HepG2 (cell line): Measurements from ENCODE around the gene ATRNL1. TPM values are rescaled to one million over a fixed set of nuclear protein-coding genes. Genes with fewer than 3 reads are reported as not detected.

Experiments used
- ATAC-seq: fragments of 200-7000 bp; cut with Tn5 transposase; 3 replicates; pipeline ENCODE4 v1.9.1; 2020; ENCODE audit warnings: mild to moderate bottlenecking, moderate library complexity
- BruUV-seq: library from RNA; stranded (reverse); fragments of 400-500 nt; replicated peaks from 2 replicates; lab custom pipeline; 2021; lab: Mats Ljungman, UMichigan
- CTCF ChIA-PET: fragments of 300-600 bp; formaldehyde crosslinking; extraction: SDS; loops from one replicate; lab custom pipeline; 2021; ENCODE audit warnings: low total read pairs, inconsistent platforms, low intra/inter-chr PET ratio; lab: Yijun Ruan, JAX
- POLR2A ChIA-PET: fragments of 350-600 bp; sonication (Branson Sonifier 250); formaldehyde crosslinking; loops from one replicate; lab custom pipeline; 2020; ENCODE audit warnings: antibody characterized with exemption, inconsistent platforms; lab: Yijun Ruan, JAX
- DNase-seq: peaks from one replicate; pipeline ENCODE4 v3.0.0-alpha.2; 2015; ENCODE audit warnings: low spot score
- FAIRE-seq: peaks from 3 replicates; lab custom pipeline; 2011; peaks lifted over from hg19 to GRCh38; lab: Jason Lieb, UNC
- H2AFZ ChIP-seq: one replicate; pipeline ENCODE4 v1.6.1; 2011; ENCODE audit warnings: low read length, inconsistent platforms
- H3K27ac ChIP-seq: fragments of 300-600 bp; 3 replicates; pipeline ENCODE4 v1.8.0; 2011; ENCODE audit warnings: mixed run types, mild to moderate bottlenecking, mixed read lengths, low read length, inconsistent platforms; ENCODE audit not compliant: insufficient read depth; ENCODE audit errors: extremely low read length
- H3K27me3 ChIP-seq, 2 experiments: fragments of 200-600 bp in 1 of 2; 2 replicates in 1 of 2; 3 replicates in 1 of 2; pipeline versions ENCODE4 v1.6.0 to v1.8.0; 2011; ENCODE audit warnings: low read length in 2 of 2, mild to moderate bottlenecking in 2 of 2, moderate library complexity in 2 of 2, inconsistent platforms in 1 of 2; ENCODE audit not compliant: insufficient read depth in 2 of 2, control insufficient read depth in 1 of 2
- H3K36me3 ChIP-seq, 2 experiments: fragments of 200-600 bp in 1 of 2; replicated peaks in 1 of 2; 2 replicates in 1 of 2; 3 replicates in 1 of 2; pipeline versions ENCODE4 v1.5.1 to v1.8.0; 2011; ENCODE audit warnings: low read length in 2 of 2, inconsistent platforms in 1 of 2; ENCODE audit not compliant: insufficient read depth in 2 of 2, control insufficient read depth in 1 of 2
- H3K4me1 ChIP-seq: 2 replicates; pipeline ENCODE4 v1.5.1; 2012; ENCODE audit warnings: low read length, inconsistent platforms; ENCODE audit not compliant: insufficient read depth
- H3K4me2 ChIP-seq: 2 replicates; pipeline ENCODE4 v1.6.0; 2011; ENCODE audit warnings: low read depth, low read length, inconsistent platforms
- H3K4me3 ChIP-seq, 3 experiments: fragments of 200-600 bp in 1 of 3; sonication (generic), shearing (Covaris generic) in 1 of 3; replicated peaks in 1 of 3; 2 replicates each; pipeline ENCODE4 v1.5.1; 2011 to 2016; ENCODE audit warnings: low read length in 3 of 3, inconsistent platforms in 2 of 3, low read depth in 2 of 3, mild to moderate bottlenecking in 2 of 3, control low read depth in 1 of 3, mixed read lengths in 1 of 3; ENCODE audit not compliant: insufficient read depth in 1 of 3
- H3K79me2 ChIP-seq: one replicate; pipeline ENCODE4 v1.6.1; 2011; ENCODE audit warnings: low read length, inconsistent platforms; ENCODE audit not compliant: insufficient read depth
- H3K9ac ChIP-seq: 2 replicates; pipeline ENCODE4 v1.6.0; 2011; ENCODE audit warnings: mild to moderate bottlenecking, low read depth, low read length, inconsistent platforms; ENCODE audit not compliant: insufficient read depth
- H3K9me3 ChIP-seq: 2 replicates; pipeline ENCODE4 v1.5.1; 2012; ENCODE audit warnings: mild to moderate bottlenecking, low read length
- H4K20me1 ChIP-seq: 2 replicates; pipeline ENCODE4 v1.6.0; 2011; ENCODE audit warnings: inconsistent platforms, mild to moderate bottlenecking, low read length, moderate library complexity; ENCODE audit not compliant: insufficient read depth
- ASH2L ChIP-seq: fragments of 300-600, 200-600 bp; sonication (generic); IDR thresholded peaks from 2 replicates; pipeline ENCODE4 v1.7.0; 2017; ENCODE audit warnings: low read depth, mild to moderate bottlenecking, moderate library complexity, mixed read lengths, low read length; ENCODE audit not compliant: insufficient read length
- HNF1A ChIP-seq, 2 experiments: sonication (generic) in 1 of 2; formaldehyde crosslinking in 1 of 2; IDR thresholded peaks; 2 replicates each; pipeline versions ENCODE4 v1.4.0 to v1.6.1; 2016 to 2020; ENCODE audit warnings: borderline replicate concordance in 1 of 2, low read depth in 1 of 2, mild to moderate bottlenecking in 1 of 2, missing genetic modification reagents in 1 of 2
- MED1 ChIP-seq: sonication (generic); formaldehyde crosslinking; IDR thresholded peaks from 2 replicates; pipeline ENCODE4 v1.4.0; 2020; ENCODE audit warnings: missing genetic modification reagents
- MXI1 ChIP-seq: IDR thresholded peaks from 3 replicates; pipeline ENCODE4 v1.6.1; 2012; ENCODE audit warnings: low read depth, low read length, inconsistent platforms, borderline replicate concordance
- RBAK ChIP-seq: sonication (generic); formaldehyde crosslinking; IDR thresholded peaks from 2 replicates; pipeline ENCODE4 v1.5.1; 2020; ENCODE audit warnings: mild to moderate bottlenecking, missing genetic modification reagents
- RFX3 ChIP-seq: IDR thresholded peaks from 2 replicates; pipeline ENCODE4 v1.6.1; 2016; ENCODE audit warnings: missing biosample characterization, missing genetic modification reagents
- SIX4 ChIP-seq: sonication (generic); formaldehyde crosslinking; IDR thresholded peaks from 2 replicates; pipeline ENCODE4 v1.4.0; 2020; ENCODE audit warnings: missing genetic modification reagents
- SMAD1 ChIP-seq: sonication (generic); formaldehyde crosslinking; IDR thresholded peaks from 2 replicates; pipeline ENCODE4 v1.4.0; 2020; ENCODE audit warnings: missing genetic modification reagents, low read depth, mild to moderate bottlenecking, borderline replicate concordance
- SUZ12 ChIP-seq: fragments of 150-350 bp; IDR thresholded peaks from 2 replicates; pipeline ENCODE4 v1.6.1; 2014; ENCODE audit warnings: low read depth, low read length
- TBP ChIP-seq: sonication (generic); formaldehyde crosslinking; IDR thresholded peaks from 2 replicates; pipeline ENCODE4 v1.5.0; 2020; ENCODE audit warnings: missing genetic modification reagents
- TFAP4 ChIP-seq: sonication (generic); IDR thresholded peaks from 2 replicates; pipeline ENCODE4 v1.6.1; 2016; ENCODE audit warnings: low read depth, borderline replicate concordance
- ZBTB7A ChIP-seq: sonication (generic); formaldehyde crosslinking; IDR thresholded peaks from 2 replicates; pipeline ENCODE4 v1.8.0; 2022; ENCODE audit warnings: mild to moderate bottlenecking, missing genetic modification reagents
- ZNF160 ChIP-seq: sonication (generic); formaldehyde crosslinking; IDR thresholded peaks from 2 replicates; pipeline ENCODE4 v1.8.0; 2022; ENCODE audit warnings: mild to moderate bottlenecking, inconsistent platforms, missing genetic modification reagents
- ZNF382 ChIP-seq: sonication (generic); formaldehyde crosslinking; IDR thresholded peaks from 2 replicates; pipeline ENCODE4 v1.5.0; 2020; ENCODE audit warnings: missing genetic modification reagents, mild to moderate bottlenecking, borderline replicate concordance
- ZNF567 ChIP-seq: sonication (generic); formaldehyde crosslinking; IDR thresholded peaks from 2 replicates; pipeline ENCODE4 v1.8.1; 2023; ENCODE audit warnings: mild to moderate bottlenecking, missing genetic modification reagents, borderline replicate concordance
- ZNF790 ChIP-seq: sonication (generic); formaldehyde crosslinking; IDR thresholded peaks from 2 replicates; pipeline ENCODE4 v1.8.0; 2022; ENCODE audit warnings: missing genetic modification reagents, mild to moderate bottlenecking, borderline replicate concordance
- ZZZ3 ChIP-seq: sonication (generic); formaldehyde crosslinking; IDR thresholded peaks from 2 replicates; pipeline ENCODE4 v1.4.0; 2020; ENCODE audit warnings: missing genetic modification reagents, mild to moderate bottlenecking, borderline replicate concordance
- WGBS: methylation state at CpG from one replicate; pipeline ENCODE4 v1.1.6; 2017; ENCODE audit warnings: low lambda C conversion rate; 5-methylcytosine and 5-hydroxymethylcytosine counted together
- in situ Hi-C: cut with HindIII; loops from 2 replicates; pipeline ENCODE4 v1.10.0; 2017; ENCODE audit warnings: low pct_unique_long_range_greater_than_20kb; ENCODE audit not compliant: extremely low pct_ligation_motif_present
- intact Hi-C: fragments of 100-400 bp; cut with micrococcal nuclease; formaldehyde crosslinking; loops from one replicate; pipeline ENCODE4 v1.10.0; 2022; ENCODE audit not compliant: unreplicated experiment
- polyA plus RNA-seq, 8 experiments: library from polyadenylated mRNA; depleted of rRNA in 3 of 8; stranded (reverse) in 7 of 8; unstranded in 1 of 8; fragments of >200 nt; fragmentation: Illumina TruSeq in 4 of 8; extraction: Trizol in 4 of 8; gene quantifications; 2 replicates each; pipeline versions ENCODE4 v1.2.1 to v1.2.3, GENCODE V29; 2011 to 2016; ENCODE audit warnings: low read depth in 4 of 8, missing spikeins in 1 of 8, mixed read lengths in 1 of 8; ENCODE audit not compliant: insufficient read depth in 1 of 8
- total RNA-seq, 5 experiments: library from RNA; depleted of rRNA; stranded (reverse); fragments of >200 nt; fragmentation: Illumina TruSeq; extraction: Trizol; gene quantifications; 2 replicates each; pipeline ENCODE4 v1.2.3, GENCODE V29; 2016; ENCODE audit warnings: low read depth in 1 of 5
- TF ChIP-seq, protein P1 (sequence below): sonication (generic); formaldehyde crosslinking; IDR thresholded peaks from 2 replicates; pipeline ENCODE4 v1.4.0; 2020; ENCODE audit warnings: missing genetic modification reagents, borderline replicate concordance

Gene ATRNL1
- total and polyA plus RNA-seq, 2 of the 13 experiments (the other 11 are each of a cell fraction or from before 2014, with no cell fraction given) = 0.04 TPM; not detected in 1

DNA sequence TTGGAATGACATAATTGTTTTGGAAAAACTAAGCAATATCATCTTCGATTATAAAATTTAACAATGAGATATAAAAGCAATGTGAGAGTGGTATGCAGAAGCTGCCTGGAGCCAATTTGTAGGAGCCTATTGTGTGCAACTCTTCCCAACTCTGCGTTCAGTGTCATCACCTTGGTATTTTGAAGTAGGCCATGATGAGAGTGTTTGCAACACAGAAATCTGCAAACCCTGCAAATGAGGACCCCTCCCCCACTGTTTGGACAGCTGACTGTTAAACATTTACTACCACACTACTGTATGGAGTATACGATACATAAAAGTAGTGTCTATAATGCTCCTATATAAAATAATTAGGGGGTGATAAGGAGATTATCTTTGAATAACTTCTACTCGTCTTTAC, 531.3 kb downstream of the ATRNL1 start:
- no peak overlapping the region for H3K4me3 ChIP-seq
- BruUV-seq = no TSS peak
- no peaks in the 10 kb centered on the region for H3K36me3 ChIP-seq
- no peaks in the 10 kb centered on the region for H4K20me1 ChIP-seq
- H3K9me3 ChIP-seq = peaks cover 6% of the 10 kb centered on the region; the same call in 1 of the 2 replicates
- in situ Hi-C loops (no loop called here), intact Hi-C loops (no loop called here)
- H3K4me2 ChIP-seq = no peak overlapping the region
- under 1% methylated on average over 4 of the region's 4 CpGs for WGBS
- H3K4me1 ChIP-seq = no peaks in the 10 kb centered on the region
- DNase-seq (peak; percentile 3), ATAC-seq (no peak), FAIRE-seq (no peak)
- ChIA-PET CTCF (no interaction called here), POLR2A (no interaction called here)
- H3K27ac ChIP-seq = no peak overlapping the region
- no peak overlapping the region for H3K9ac ChIP-seq
- no peaks in the 10 kb centered on the region for H3K27me3 ChIP-seq
- no peak overlapping the region for H2AFZ ChIP-seq
- no peaks in the 10 kb centered on the region for H3K79me2 ChIP-seq
- no peak for TF ChIP-seq ZBTB7A (CRISPR knock-in tag)
- peak; percentile 38; the same call in 1 of the 2 replicates for TF ChIP-seq HNF1A (IDR thresholded peaks at IDR 0.05; ENCODE audit: low read depth)
- no peak for TF ChIP-seq HNF1A (CRISPR knock-in tag; IDR thresholded peaks at IDR 0.05; ENCODE audit: borderline replicate concordance)
- no peak for TF ChIP-seq ZNF790 (CRISPR knock-in tag)
- TF ChIP-seq RBAK = no peak
- TF ChIP-seq SMAD1 (CRISPR knock-in tag) = no peak
- TF ChIP-seq ZNF160 (CRISPR knock-in tag) = no peak
- no peak for TF ChIP-seq MED1
- TF ChIP-seq ZZZ3 (CRISPR knock-in tag) = no peak
- no peak for TF ChIP-seq SIX4 (CRISPR knock-in tag)
- TF ChIP-seq RFX3 (CRISPR knock-in tag) = no peak
- TF ChIP-seq, protein P1, sequence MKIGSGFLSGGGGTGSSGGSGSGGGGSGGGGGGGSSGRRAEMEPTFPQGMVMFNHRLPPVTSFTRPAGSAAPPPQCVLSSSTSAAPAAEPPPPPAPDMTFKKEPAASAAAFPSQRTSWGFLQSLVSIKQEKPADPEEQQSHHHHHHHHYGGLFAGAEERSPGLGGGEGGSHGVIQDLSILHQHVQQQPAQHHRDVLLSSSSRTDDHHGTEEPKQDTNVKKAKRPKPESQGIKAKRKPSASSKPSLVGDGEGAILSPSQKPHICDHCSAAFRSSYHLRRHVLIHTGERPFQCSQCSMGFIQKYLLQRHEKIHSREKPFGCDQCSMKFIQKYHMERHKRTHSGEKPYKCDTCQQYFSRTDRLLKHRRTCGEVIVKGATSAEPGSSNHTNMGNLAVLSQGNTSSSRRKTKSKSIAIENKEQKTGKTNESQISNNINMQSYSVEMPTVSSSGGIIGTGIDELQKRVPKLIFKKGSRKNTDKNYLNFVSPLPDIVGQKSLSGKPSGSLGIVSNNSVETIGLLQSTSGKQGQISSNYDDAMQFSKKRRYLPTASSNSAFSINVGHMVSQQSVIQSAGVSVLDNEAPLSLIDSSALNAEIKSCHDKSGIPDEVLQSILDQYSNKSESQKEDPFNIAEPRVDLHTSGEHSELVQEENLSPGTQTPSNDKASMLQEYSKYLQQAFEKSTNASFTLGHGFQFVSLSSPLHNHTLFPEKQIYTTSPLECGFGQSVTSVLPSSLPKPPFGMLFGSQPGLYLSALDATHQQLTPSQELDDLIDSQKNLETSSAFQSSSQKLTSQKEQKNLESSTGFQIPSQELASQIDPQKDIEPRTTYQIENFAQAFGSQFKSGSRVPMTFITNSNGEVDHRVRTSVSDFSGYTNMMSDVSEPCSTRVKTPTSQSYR (CRISPR knock-in tag) = peak; percentile 56; the same call in 1 of the 2 replicates
- no peak for TF ChIP-seq MXI1
- TF ChIP-seq ZNF567 (CRISPR knock-in tag) = no peak
- no peak for TF ChIP-seq TBP (CRISPR knock-in tag)
- no peak for TF ChIP-seq ASH2L
- TF ChIP-seq ZNF382 (CRISPR knock-in tag) = no peak
- peak; percentile 62 for TF ChIP-seq TFAP4
- TF ChIP-seq SUZ12 = no peak
